Effector memory CD8-positive, alpha-beta T cell (primary cell): Measurements from ENCODE around the gene ARHGAP11A.

Source experiments
- ATAC-seq: fragments of 150-1000 bp; cut with Tn5 transposase; replicated peaks from 2 replicates; pipeline ENCODE4 v1.10.0; 2021; ENCODE audit warnings: mild to moderate bottlenecking, moderate library complexity
- DNase-seq, 3 experiments: peaks; one replicate each; pipeline ENCODE4 v3.0.0; 2021
- H3K27ac Mint-ChIP-seq, 2 donors: one replicate each; pipeline ENCODE4 v1.8.0; 2022; ENCODE audit warnings: mild to moderate bottlenecking in 2 of 2, mixed read lengths in 2 of 2, moderate library complexity in 2 of 2
- H3K27me3 Mint-ChIP-seq, 2 donors: one replicate each; pipeline ENCODE4 v1.8.0; 2022; ENCODE audit warnings: mixed read lengths in 2 of 2
- H3K36me3 Mint-ChIP-seq: one replicate; pipeline ENCODE4 v1.8.0; 2022; ENCODE audit warnings: mild to moderate bottlenecking, moderate library complexity, mixed read lengths; ENCODE audit not compliant: insufficient read depth
- H3K4me1 Mint-ChIP-seq, 2 donors: one replicate each; pipeline ENCODE4 v1.8.0; 2022; ENCODE audit warnings: low read depth in 2 of 2, mixed read lengths in 2 of 2
- H3K4me3 Mint-ChIP-seq, 2 donors: one replicate each; pipeline ENCODE4 v1.8.0; 2022; ENCODE audit warnings: mild to moderate bottlenecking in 2 of 2, mixed read lengths in 2 of 2, moderate library complexity in 2 of 2
- H3K9me3 Mint-ChIP-seq, 2 donors: one replicate each; pipeline ENCODE4 v1.8.0; 2022; ENCODE audit warnings: mixed read lengths in 2 of 2

The ARHGAP11A gene

GRCh38 chr15:32667321-32667720 is 52.0 kb downstream of the ARHGAP11A start:
- Mint-ChIP-seq H3K27ac (no peak overlapping the region), H3K36me3 (no peaks in the 10 kb centered on the region), H3K9me3 (no peaks in the 10 kb centered on the region), H3K4me3 (no peak overlapping the region), H3K27me3 (no peaks in the 10 kb centered on the region), H3K4me1 (peaks cover 5% of the 10 kb centered on the region in 2 donors)
- no peak for ATAC-seq
- DNase-seq = no peak

GRCh38 chr15:32668942-32669341 is 53.6 kb downstream of the ARHGAP11A start:
- Mint-ChIP-seq H3K27ac (no peak overlapping the region), H3K27me3 (no peaks in the 10 kb centered on the region), H3K4me1 (no peaks in the 10 kb centered on the region), H3K36me3 (no peaks in the 10 kb centered on the region), H3K9me3 (no peaks in the 10 kb centered on the region), H3K4me3 (no peak overlapping the region)
- no peak for DNase-seq
- ATAC-seq = no peak

GRCh38 chr15:32669896-32670611 is 54.8 kb downstream of the ARHGAP11A start:
- DNase-seq (no peak), ATAC-seq (no peak)
- Mint-ChIP-seq H3K4me3 (no peak overlapping the region), H3K9me3 (no peaks in the 10 kb centered on the region), H3K36me3 (no peaks in the 10 kb centered on the region), H3K27ac (no peak overlapping the region), H3K4me1 (no peaks in the 10 kb centered on the region), H3K27me3 (no peaks in the 10 kb centered on the region)

GRCh38 chr15:32670623-32671022 is 55.3 kb downstream of the ARHGAP11A start:
- no peaks in the 10 kb centered on the region for H3K9me3 Mint-ChIP-seq
- DNase-seq = no peak
- no peaks in the 10 kb centered on the region for H3K36me3 Mint-ChIP-seq
- no peaks in the 10 kb centered on the region for H3K27me3 Mint-ChIP-seq
- H3K4me1 Mint-ChIP-seq = no peaks in the 10 kb centered on the region
- no peak overlapping the region for H3K4me3 Mint-ChIP-seq
- ATAC-seq = no peak
- H3K27ac Mint-ChIP-seq = no peak overlapping the region

GRCh38 chr15:32671339-32672325 is 56.3 kb downstream of the ARHGAP11A start:
- H3K9me3 Mint-ChIP-seq = no peaks in the 10 kb centered on the region
- H3K27me3 Mint-ChIP-seq = no peaks in the 10 kb centered on the region
- ATAC-seq (no peak), DNase-seq (no peak)
- no peaks in the 10 kb centered on the region for H3K36me3 Mint-ChIP-seq
- H3K4me3 Mint-ChIP-seq = no peak overlapping the region
- H3K27ac Mint-ChIP-seq = no peak overlapping the region
- H3K4me1 Mint-ChIP-seq = no peaks in the 10 kb centered on the region

- Mint-ChIP-seq H3K4me1 (no peaks in the 10 kb centered on the region), H3K4me3 (no peak overlapping the region), H3K36me3 (no peaks in the 10 kb centered on the region), H3K27me3 (no peaks in the 10 kb centered on the region), H3K9me3 (no peaks in the 10 kb centered on the region), H3K27ac (no peak overlapping the region)
- DNase-seq = no peak
- ATAC-seq = no peak
Observed at GRCh38 chr15:32674681-32675080, 59.4 kb downstream of the ARHGAP11A start.

- no peak for ATAC-seq
Observed at GRCh38 chr15:32675466-32675865, 60.2 kb downstream of the ARHGAP11A start.

GRCh38 chr15:32676169-32676568 is 60.9 kb downstream of the ARHGAP11A start:
- H3K4me3 Mint-ChIP-seq = no peak overlapping the region
- H3K27me3 Mint-ChIP-seq = no peaks in the 10 kb centered on the region
- no peak for DNase-seq

More at GRCh38 chr15:32675466-32675865, 60.2 kb downstream of the ARHGAP11A start:
- DNase-seq = no peak
- Mint-ChIP-seq H3K9me3 (no peaks in the 10 kb centered on the region), H3K36me3 (no peaks in the 10 kb centered on the region), H3K27me3 (no peaks in the 10 kb centered on the region), H3K4me1 (no peaks in the 10 kb centered on the region), H3K4me3 (no peak overlapping the region), H3K27ac (no peak overlapping the region)

GRCh38 chr15:32677238-32677750 is 62.0 kb downstream of the ARHGAP11A start:
- no peak for DNase-seq
- H3K4me1 Mint-ChIP-seq = no peaks in the 10 kb centered on the region
- no peak overlapping the region for H3K27ac Mint-ChIP-seq
- ATAC-seq = no peak
- no peaks in the 10 kb centered on the region for H3K27me3 Mint-ChIP-seq
- H3K9me3 Mint-ChIP-seq = no peaks in the 10 kb centered on the region
- no peak overlapping the region for H3K4me3 Mint-ChIP-seq
- H3K36me3 Mint-ChIP-seq = no peaks in the 10 kb centered on the region

More at GRCh38 chr15:32676169-32676568, 60.9 kb downstream of the ARHGAP11A start:
- Mint-ChIP-seq H3K4me1 (no peaks in the 10 kb centered on the region), H3K36me3 (no peaks in the 10 kb centered on the region), H3K9me3 (no peaks in the 10 kb centered on the region), H3K27ac (no peak overlapping the region)
- ATAC-seq = no peak

GRCh38 chr15:32679298-32679690 is 64.0 kb downstream of the ARHGAP11A start:
- Mint-ChIP-seq H3K9me3 (no peaks in the 10 kb centered on the region), H3K4me1 (peaks cover 0 to 2% of the 10 kb centered on the region in 2 donors), H3K36me3 (no peaks in the 10 kb centered on the region), H3K27me3 (no peaks in the 10 kb centered on the region), H3K27ac (peak overlapping the region in 1 of 2 donors; percentile 20), H3K4me3 (no peak overlapping the region)
- no peak for DNase-seq
- ATAC-seq = no peak

- no peaks in the 10 kb centered on the region for H3K27me3 Mint-ChIP-seq
- ATAC-seq (no peak), DNase-seq (no peak)
- no peaks in the 10 kb centered on the region for H3K9me3 Mint-ChIP-seq
- H3K4me1 Mint-ChIP-seq = peaks cover 0 to 2% of the 10 kb centered on the region in 2 donors
- no peak overlapping the region for H3K27ac Mint-ChIP-seq
- no peak overlapping the region for H3K4me3 Mint-ChIP-seq
- no peaks in the 10 kb centered on the region for H3K36me3 Mint-ChIP-seq
Observed at GRCh38 chr15:32682569-32682968, 67.3 kb downstream of the ARHGAP11A start.

- ATAC-seq (no peak), DNase-seq (no peak)
- no peaks in the 10 kb centered on the region for H3K27me3 Mint-ChIP-seq
- no peaks in the 10 kb centered on the region for H3K9me3 Mint-ChIP-seq
- H3K4me3 Mint-ChIP-seq = no peak overlapping the region
- no peaks in the 10 kb centered on the region for H3K36me3 Mint-ChIP-seq
- no peak overlapping the region for H3K27ac Mint-ChIP-seq
- H3K4me1 Mint-ChIP-seq = peaks cover 0 to 2% of the 10 kb centered on the region in 2 donors
Observed at GRCh38 chr15:32682977-32683630, 67.8 kb downstream of the ARHGAP11A start.

- Mint-ChIP-seq H3K27ac (no peak overlapping the region), H3K27me3 (no peaks in the 10 kb centered on the region), H3K9me3 (no peaks in the 10 kb centered on the region), H3K4me1 (peaks cover 0 to 2% of the 10 kb centered on the region in 2 donors), H3K36me3 (no peaks in the 10 kb centered on the region), H3K4me3 (no peak overlapping the region)
- DNase-seq (no peak), ATAC-seq (no peak)
Observed at GRCh38 chr15:32683906-32684584, 68.7 kb downstream of the ARHGAP11A start.
